Esophagus muscularis mucosa (tissue), 3 donors: ENCODE results near the gene RHOT1.

Experiments used
- CTCF ChIP-seq, 3 experiments: fragments of 200-600 bp in 2 of 3; fragments of 450-650 bp in 1 of 3; sonication (generic) in 2 of 3; IDR thresholded peaks; one replicate each; pipeline ENCODE4 v1.5.1; 2017 to 2019; ENCODE audit warnings: antibody characterized with exemption in 3 of 3, mild to moderate bottlenecking in 2 of 3, moderate library complexity in 1 of 3
- POLR2A ChIP-seq: fragments of 450-650 bp; IDR thresholded peaks from one replicate; pipeline ENCODE4 v1.6.1; 2017; ENCODE audit warnings: antibody characterized with exemption, moderate library complexity, mild to moderate bottlenecking, low read depth
- POLR2AphosphoS5 ChIP-seq, 2 donors: sonication (generic); formaldehyde crosslinking; IDR thresholded peaks; one replicate each; pipeline ENCODE4 v1.6.1; 2017; ENCODE audit warnings: antibody characterized with exemption in 2 of 2

GRCh38 chr17:32142857-32143526 lies 690 bp downstream of the RHOT1 start:
- TF ChIP-seq CTCF (IDR thresholded peaks at IDR 0.05) (no peak), POLR2AphosphoS5 (IDR thresholded peaks at IDR 0.05) (peak in 1 of 2 donors; percentile 20), POLR2A (no peak)
